GM12872 (cell line): ENCODE results near the gene SOX13.

Experiments used
- CTCF ChIP-seq: IDR thresholded peaks from 3 replicates; pipeline ENCODE4 v1.5.1; 2011; ENCODE audit warnings: low read depth, mild to moderate bottlenecking, low read length, moderate library complexity; ENCODE audit not compliant: insufficient read depth

SOX13 gene

GRCh38 chr1:204094313-204094729 lies 21.4 kb downstream of the SOX13 start:
- TF ChIP-seq CTCF: no peak

GRCh38 chr1:204094856-204095634 lies 22.1 kb downstream of the SOX13 start:
- TF ChIP-seq CTCF: no peak

- no peak for TF ChIP-seq CTCF
Observed at GRCh38 chr1:204096931-204097330, 24.0 kb downstream of the SOX13 start.

- TF ChIP-seq CTCF: no peak
Observed at GRCh38 chr1:204098683-204099082, 25.8 kb downstream of the SOX13 start.

- TF ChIP-seq CTCF: no peak
Observed at GRCh38 chr1:204102029-204102611, 29.2 kb downstream of the SOX13 start.

- TF ChIP-seq CTCF: no peak
Observed at GRCh38 chr1:204102739-204103430, 30.0 kb downstream of the SOX13 start.

- TF ChIP-seq CTCF: no peak
Observed at GRCh38 chr1:204103431-204103741, 30.5 kb downstream of the SOX13 start.
